AG08395 (cell line): ENCODE results near the gene CPED1.
"Not testable (repeated sequence)": the region's sequence is repeated elsewhere in the genome, so short reads cannot be mapped to it uniquely, and the experiment has no call there.

Experiments
- DNase-seq: peaks from one replicate; pipeline ENCODE4 v3.0.0; 2012; ENCODE audit warnings: mixed read lengths, low spot score

The CPED1 gene

DNA sequence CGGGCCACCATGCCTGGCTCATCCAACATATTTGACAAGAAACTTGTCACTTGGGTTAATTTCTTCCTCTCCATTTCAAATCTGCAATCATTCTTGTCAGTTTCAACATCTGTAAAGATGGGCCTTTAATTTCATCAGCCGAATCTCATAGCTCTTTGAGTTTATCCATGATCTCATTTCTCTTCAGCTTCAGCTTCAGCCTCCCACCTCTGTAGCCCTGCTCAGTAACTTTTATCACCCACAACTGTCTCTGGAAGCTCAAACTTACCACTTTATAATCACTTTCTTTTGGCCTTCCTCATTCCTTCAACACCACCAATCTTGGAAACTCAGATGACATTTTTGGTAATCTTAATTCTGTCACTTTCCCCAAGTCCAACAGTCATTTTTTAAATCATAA is 83.2 kb downstream of the CPED1 start:
- no peak for DNase-seq

DNA sequence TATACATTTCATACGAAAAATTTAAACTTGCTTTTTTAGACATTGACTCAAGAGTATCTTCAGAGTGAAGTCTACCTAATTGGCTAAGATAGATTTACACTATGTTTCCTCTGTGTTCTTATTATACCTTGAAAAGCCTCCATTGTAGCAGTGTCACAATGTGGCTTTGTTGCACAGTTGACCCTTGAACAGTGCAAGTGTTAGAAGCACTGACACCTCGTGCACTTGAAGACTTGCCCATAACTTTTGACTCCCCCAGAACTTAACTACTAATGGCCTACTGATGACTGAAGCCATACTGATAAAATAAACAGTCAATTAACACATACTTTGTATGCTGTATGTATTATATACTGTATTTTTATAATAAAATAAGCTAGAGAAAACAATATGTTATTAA is 84.3 kb downstream of the CPED1 start:
- no peak for DNase-seq

DNA sequence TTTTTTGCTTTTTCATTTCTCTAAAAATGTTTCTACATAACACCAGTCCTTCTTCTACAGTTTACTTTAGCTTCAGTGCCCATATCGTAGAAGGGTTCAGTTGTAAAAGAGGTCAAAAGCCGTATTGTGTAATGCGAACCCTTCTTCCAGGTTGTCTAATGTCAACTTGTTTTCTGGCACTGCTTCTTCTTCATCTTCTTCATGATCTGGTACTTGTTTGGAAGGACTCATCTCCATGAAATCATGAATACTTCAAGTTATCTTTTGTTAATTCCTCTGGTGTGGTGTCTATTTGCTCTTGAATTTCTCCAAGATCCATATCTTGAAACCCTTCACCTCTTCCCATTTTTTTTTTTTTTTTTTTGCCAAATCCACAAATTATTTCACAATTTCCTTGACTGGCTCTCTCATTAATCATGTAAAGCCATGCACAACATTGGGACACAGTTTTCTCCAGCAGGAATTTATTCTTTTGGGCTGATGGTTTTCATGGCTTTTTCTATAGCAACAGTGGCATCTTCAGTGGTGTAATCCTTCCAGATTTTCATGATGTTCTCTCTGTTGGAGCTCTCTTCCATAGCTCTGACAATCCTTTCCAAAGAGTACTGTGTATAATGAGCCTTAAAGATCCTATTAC is 85.1 kb downstream of the CPED1 start:
- DNase-seq, result no peak

DNA sequence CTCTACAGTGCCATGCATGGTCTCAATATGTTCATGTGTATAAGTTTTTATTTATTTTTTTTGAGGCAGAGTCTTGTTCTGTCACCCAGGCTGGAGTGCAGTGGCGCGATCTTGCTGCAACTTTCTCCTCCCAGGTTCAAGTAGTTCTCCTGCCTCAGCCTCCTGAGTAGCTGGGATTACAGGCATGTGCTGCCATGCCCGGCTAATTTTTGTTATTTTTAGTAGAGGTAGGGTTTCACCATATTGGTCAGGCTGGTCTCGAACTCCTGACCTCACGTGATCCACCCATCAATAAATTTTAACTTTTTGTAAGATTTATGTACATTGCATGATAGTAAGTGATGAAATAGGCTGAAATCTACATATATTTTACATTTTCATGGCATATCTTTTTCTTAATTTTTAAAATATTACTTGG is 86.9 kb downstream of the CPED1 start:
- DNase-seq, result not testable (repeated sequence)

DNA sequence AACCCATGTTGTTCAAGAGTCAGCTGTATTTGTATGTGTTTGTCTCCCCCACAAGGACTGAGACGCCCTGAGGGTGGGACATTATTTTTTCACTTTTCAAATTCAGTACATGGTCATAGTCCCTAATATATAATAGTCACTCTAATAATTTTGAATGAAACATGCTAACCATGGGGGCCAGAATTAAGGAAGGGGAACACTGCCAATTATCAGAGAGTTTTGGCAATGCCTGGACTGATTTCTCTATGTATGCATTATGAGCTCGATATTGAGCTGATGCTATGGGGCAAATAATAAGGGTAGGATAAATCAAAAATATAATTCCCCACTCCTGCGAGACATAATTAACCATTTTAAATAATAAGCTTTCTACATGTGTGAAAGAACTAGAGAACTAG is 87.4 kb downstream of the CPED1 start:
- no peak for DNase-seq

DNA sequence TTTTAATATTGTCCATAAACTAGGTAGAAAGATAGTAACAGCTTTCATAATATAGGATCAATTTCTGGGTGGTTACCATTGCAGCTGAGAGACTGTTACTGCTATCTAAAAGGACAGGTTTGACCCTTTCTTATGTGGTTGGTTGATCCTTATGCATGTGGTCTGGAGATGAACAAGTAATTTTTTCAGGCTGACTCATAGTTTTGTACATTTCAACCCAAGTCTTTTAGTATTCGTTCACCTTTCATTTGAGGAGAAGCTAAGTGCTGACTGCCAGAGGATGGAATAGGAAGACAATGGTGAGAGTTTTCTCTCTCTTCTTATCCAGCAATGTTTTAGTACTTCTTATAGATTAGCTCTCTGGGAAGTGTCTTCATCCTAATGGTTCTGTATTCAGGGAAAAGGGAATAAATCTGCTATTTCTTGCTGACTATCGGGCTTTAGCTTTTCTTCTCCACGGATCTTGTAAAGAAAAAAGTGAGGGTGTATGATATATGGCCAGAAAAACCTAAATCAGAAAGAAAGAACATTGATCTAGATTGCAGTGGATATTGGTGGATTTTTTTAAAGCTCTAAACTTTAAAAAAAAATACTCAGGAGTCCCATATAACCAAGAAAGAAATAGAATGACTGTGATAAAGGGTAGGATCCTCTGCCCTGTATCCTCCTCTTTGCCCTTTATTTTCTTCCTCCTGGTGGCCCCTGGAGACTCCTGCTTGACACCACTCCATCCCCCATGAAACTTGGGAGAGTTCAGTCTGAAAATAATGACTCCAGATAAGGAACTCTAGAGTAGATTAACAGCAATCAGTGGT is 88.0 kb downstream of the CPED1 start:
- DNase-seq, result peak; percentile 50

DNA sequence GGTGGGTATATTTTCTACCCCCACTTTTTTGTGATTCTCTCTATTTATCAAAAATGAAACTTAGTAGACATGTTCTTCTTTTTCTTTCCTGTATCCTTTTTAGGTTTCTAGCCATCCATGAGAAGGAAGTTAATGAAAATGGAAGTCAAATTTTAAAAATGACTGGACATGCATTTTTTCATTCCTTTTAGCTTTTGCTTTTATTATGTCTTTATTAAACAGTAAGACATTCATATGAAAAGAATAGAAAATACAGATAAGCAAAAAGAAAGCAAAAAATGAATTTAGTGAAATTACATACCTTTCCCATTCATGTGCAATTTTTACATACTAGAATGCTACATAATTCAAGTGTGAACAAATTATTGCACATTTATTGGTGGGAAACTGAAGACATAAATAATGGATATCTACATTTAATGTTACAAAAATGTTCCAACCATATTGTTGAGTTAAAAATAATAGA is 88.7 kb downstream of the CPED1 start:
- no peak for DNase-seq

DNA sequence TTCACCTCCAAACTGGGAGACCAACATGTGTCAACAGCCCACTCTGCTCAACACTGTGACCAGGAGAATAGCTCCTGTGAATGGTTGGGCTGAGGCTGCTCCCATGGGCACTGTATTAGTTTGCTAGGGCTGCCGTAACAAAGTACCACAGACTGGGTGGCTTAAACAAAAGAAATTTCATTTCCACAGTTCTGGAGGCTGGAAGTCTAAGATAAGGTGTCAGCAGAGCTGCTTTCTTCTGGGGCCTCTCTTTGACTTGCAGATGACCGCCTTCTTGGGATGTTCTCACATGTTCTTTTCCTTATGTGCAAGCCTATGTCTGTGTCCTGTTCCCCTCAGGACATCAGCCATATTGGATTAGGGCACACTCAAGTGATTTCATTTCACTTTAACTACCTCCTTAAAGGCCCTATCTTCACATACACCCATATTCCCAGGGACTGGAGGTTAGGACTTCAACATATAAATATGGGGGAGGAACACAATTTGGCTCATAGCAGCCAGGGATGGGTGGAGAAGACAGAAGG is 90.3 kb downstream of the CPED1 start:
- DNase-seq, result no peak

DNA sequence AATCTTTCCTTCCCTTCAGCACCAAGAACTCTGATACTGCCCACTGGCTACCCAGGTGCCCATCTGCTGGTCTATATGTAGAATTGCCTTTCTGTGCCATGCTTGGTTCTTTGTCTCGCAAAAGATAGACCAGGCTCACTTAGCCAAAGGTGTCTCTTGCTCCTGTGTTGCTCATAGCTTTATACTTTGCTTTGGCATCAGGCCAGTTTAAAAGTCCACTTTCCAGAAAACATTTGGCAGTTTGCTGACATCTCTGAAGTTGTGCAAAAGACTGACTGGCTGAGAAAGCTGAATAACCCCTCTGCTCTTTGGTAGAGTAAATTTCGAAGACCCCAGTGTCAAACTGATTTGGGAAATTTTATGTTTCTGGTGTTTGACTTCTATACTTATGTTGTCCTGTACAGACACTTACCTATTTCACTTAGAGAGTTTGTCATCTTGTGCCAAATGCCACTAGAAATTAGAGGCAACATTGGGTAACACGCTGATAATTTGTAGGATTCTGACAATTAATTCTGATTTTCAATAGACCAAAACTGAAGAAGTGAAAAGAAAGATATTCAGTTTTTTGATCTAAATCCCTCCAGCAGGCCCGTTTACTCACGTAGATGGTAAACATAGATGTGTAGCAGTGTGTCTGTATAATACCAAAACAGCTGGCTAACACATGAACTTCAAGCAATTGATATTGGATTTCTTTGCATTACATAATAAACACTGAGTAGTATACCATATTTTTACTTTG is 91.1 kb downstream of the CPED1 start:
- DNase-seq, result no peak

DNA sequence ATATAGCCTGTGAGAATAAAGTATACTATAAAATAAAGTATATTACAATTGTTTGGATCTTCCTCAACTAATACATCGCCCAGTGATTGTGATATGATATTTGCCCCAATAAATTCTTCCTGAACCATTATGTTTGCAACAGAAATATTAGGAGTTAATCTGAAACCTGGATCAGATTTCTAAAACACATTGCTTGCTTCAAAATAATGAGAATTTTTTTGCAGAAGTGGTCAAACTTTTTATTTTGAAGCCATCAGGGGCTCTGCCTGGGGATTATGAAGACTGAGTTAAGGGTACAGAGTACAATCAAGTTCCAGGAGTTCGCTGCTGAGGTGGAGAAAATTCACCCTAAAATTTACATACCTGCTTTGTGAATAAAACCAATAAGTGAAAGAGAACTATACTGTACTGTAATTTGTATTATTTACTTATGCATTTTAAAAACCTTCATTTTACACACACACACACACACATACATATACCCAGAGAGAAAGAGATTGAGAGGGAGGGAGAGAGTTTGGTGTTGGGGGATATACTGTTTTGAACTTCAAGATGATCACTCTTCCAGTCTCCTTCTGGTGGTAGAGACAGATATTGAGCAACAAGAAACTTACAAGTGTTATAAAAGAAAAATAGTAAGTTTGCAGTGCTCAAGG is 91.9 kb downstream of the CPED1 start:
- no peak for DNase-seq

DNA sequence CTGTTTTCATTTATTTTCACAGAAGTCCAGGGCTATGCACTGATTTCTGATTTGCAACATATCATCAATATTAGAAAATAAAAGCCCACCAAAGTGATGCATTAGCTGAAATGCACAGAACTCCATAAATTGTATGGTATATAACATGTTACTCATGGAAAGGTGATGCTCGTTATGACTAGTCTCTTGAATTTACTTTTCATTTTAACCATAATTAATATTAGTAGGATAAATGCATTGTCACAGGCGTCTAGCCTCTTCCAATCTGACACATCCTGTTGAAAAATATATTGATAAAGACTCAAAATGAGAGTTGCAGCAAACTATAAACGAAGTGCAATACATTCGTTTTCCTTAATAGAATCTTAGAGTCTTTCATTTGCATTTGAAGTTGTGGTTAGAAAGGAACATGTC is 92.4 kb downstream of the CPED1 start:
- DNase-seq, result no peak

DNA sequence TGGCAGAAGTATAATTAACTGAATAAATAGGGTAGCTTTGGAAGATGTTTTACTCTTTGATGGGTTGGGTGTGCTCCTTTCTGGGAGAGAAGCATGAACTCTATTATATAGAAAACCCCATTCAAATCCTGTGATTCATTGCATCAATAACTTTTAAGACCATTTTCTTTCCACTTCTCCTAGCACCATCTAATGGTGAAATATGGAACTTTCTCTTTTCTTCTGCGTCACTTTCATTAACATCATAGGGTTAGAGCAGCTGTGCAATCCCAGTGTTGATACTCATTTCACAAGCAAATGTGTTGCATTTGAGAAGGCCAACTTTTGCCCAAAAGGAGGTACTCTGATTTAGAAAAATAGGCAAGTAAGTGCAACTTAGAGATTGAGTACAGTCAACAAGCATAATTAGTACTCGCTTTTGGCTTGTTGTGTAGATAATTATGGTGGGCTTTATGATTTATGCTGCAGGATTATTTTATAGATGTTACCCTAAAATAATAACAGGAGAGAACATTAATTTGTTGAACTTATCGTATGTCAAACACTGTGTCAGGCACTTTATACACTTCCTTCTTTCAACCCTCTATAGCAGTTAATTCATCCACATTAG is 92.9 kb downstream of the CPED1 start:
- peak; percentile 41 for DNase-seq

DNA sequence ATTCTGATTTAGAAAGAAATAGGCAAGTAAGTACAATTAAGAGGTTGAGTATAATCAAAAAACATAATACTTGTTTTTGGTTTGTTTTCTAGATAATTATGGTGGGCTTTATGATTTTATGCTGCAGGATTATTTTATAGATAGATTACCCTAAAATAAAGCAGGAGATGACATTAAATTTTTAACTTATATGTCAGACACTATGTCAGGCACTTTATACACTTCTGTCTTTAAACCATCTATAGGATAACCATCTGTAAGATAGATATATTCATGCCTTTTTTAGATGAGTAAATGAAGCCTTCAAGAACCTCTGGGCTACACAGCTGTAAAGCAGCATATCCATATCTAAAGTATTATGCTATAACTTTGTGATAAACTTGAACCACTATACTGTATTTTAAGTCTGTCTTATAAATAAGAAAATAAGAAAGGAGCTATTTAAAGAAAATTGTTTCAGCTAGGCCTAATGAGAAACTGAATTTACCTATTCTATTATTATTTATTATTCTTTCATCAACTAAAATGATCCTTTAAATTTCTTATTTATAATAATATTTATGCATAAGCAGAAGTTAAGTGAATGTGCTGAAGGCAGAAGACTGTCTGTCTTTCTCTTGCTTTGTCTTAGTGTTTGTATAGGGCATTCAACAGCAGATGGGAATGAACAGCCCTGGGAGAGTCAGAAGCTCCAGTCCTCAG is 94.0 kb downstream of the CPED1 start:
- no peak for DNase-seq

DNA sequence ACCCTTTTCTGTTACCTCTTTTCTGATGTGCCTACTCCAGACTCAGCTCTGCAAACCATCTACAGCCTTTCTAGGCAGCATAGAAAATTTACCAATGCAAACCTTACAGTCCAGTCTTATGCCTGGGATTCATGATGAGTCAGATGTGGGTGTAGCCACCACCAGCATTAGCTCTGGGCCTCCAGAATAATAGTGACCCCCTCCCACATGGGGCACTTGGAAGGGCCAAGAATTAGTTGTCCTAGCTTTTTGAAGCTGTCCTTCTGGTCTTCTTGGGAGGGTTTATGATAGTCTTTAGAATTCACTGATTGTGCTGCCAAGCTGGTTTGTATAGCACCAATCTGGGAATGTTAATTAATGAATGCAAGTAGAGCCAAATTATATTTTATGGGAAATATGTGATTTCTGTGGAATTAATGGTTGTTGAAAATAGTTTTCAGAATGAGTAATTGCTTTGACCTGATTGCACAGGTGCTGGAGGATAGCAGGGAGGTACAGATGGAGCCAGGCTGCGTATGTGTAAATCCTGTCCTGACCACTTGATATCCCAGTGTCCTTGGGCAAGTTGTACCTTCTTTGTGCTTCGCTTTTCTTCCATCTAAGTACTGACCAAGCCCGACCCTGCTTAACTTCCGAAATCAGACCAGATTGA is 94.8 kb downstream of the CPED1 start:
- peak; percentile 50 for DNase-seq

DNA sequence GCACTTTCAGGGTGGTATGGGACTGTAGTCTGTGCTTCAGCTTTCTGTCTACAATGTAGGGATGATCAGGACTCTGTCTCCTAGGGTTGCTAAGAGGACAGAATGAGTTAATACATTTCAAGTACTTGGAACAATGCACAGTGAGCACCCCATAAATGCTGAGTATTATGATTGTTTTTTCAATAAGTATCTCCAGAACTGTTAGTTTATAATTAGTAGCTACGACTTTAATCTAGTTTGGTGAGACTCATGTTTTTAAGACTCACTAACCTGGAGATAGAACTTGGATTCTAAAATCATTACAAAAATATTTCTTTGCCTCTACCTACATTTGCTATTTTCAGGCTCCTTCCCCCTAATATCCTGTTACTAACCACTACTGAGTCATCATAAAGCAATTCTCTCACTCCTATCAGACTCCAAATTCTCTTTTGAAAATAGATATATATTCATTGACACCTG is 95.3 kb downstream of the CPED1 start:
- DNase-seq, result no peak

DNA sequence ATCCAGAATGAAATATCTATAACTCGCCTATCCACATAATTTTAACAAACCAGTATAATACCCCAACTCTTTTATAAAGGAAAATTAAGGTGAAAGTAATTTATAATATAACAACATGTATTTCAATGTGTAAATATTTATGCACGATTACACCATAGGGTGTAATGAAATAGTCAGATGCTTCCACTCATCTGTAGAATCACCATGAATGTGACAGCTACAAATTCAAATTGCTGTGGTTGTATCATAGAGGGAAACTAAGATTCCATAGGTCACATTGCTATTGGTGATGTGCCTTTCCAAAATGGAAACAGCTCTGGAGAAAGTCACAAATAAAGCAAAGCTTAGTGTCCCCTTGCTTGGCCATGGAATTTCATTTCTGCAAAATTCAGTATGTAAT is 95.7 kb downstream of the CPED1 start:
- no peak for DNase-seq

DNA sequence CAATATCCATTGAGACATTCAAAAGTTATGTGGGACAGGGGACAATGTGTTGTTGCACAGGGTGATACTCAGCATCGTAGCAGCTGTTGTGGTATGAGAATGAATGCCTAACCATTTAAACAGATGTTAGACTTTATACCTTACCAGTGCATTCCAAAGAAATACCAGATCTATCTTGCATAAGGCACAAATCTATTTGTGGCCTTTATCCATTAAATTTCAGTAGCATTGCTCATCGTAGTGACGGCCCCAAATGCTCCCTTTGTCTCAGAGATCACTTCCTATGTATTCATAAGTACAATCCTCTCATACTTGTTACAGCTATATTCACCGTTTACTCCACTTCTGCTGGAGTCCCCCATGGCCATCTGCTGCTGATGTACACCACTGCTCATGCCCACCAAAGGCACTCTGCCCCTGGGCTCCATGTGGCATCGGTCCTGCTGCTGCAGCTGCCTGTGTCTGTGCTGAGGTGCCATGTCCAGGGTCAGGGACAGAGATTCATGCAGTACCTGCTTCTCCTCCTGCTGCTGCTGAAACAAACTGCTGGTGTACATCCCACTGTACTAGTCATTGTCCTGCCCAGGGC is 96.3 kb downstream of the CPED1 start:
- peak; percentile 83 for DNase-seq

DNA sequence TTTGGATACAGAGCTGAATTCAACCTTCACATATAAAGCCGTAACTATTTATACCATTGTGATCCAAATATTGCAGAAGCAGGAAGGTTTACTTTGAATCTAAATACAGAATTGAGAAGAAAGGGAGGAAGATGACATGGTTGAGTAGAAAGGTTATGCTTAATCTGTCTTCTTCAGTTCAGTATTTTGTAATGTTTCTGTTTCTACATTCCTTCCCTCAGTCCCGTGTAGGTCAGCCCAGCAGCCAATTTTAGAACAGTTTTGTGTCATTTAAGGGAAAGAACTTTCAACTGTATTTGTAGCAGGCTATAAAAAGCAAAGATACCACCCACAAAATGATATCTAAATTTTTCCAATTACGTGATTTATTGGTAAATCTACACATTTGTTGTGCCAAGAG is 97.4 kb downstream of the CPED1 start:
- DNase-seq, result peak; percentile 20

DNA sequence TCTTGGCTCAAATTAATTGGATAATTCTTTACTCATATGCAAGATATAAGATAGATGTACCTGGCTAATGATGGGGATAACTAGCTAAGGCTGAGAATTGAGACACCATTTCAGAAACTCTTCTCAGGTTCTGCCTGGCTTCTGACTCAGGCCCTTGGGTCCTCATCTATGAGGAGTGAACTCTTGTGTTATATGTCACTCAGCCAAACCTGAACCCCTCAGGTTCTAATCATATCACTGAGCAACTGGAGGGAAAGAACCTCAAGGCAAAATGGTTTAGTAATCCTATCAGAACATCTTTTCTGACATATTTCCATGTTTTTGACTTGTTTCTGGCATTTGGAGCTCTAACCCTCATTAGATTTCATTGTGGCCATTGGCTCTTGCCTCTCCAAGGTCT is 100.4 kb downstream of the CPED1 start:
- DNase-seq, result no peak

DNA sequence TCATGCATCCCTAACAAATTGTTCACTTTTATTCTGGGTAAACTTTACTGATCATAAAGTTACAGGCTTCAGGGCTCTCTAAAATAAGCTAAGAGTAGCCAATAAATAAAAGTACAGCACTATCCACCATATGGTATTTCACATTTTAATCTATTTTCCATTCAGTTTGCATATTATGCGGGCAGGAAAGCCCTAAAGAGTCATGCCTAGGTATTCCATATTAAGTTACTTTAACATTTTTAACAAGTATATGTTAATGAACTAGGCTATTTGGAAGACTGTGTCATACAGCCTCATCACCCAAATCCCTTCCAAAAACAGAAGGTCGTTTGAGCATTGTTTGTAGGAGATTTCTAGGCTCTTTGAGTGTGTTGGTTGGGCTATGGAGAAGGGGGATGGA is 106.3 kb downstream of the CPED1 start:
- no peak for DNase-seq
